HG02840 (cell line): ENCODE results near the gene KIAA1671.
"Not testable (repeated sequence)": the region's sequence is repeated elsewhere in the genome, so short reads cannot be mapped to it uniquely, and the experiment has no call there.

Experiments used
- ATAC-seq: cut with Tn5 transposase; IDR thresholded peaks from one replicate; pipeline ENCODE4 v1.9.1; 2021; ENCODE audit warnings: mild to moderate bottlenecking, moderate library complexity, moderate number of reproducible peaks; ENCODE audit not compliant: unreplicated experiment, low FRiP score

The KIAA1671 gene

GRCh38 chr22:25182131-25183110 lies 229.9 kb downstream of the KIAA1671 start:
- ATAC-seq, result no peak

GRCh38 chr22:25183949-25184619 lies 231.6 kb downstream of the KIAA1671 start:
- no peak for ATAC-seq

GRCh38 chr22:25186140-25186539 lies 233.6 kb downstream of the KIAA1671 start:
- ATAC-seq, result no peak

GRCh38 chr22:25187469-25187868 lies 235.0 kb downstream of the KIAA1671 start:
- no peak for ATAC-seq

GRCh38 chr22:25192406-25192805 lies 239.9 kb downstream of the KIAA1671 start:
- no peak for ATAC-seq

GRCh38 chr22:25193130-25193529 lies 240.6 kb downstream of the KIAA1671 start:
- no peak for ATAC-seq

GRCh38 chr22:25193548-25193947 lies 241.0 kb downstream of the KIAA1671 start:
- no peak for ATAC-seq

GRCh38 chr22:25196326-25196725 lies 243.8 kb downstream of the KIAA1671 start:
- ATAC-seq, result no peak

- no peak for ATAC-seq
Measured at GRCh38 chr22:25197340-25197739, 244.8 kb downstream of the KIAA1671 start.

- ATAC-seq, result no peak
Measured at GRCh38 chr22:25199731-25200520, 247.4 kb downstream of the KIAA1671 start, which contains the start of gene CRYBB3. Gene CRYBB3, plus strand, starts transcription at chr22:25199858. Its CDS starts 1,539 bp downstream, at chr22:25201397.

GRCh38 chr22:25200967-25201366 lies 248.5 kb downstream of the KIAA1671 start:
- no peak for ATAC-seq

- ATAC-seq, result no peak
Measured at GRCh38 chr22:25201557-25202273, 249.2 kb downstream of the KIAA1671 start.

- no peak for ATAC-seq
Measured at GRCh38 chr22:25202290-25202921, 249.9 kb downstream of the KIAA1671 start.

GRCh38 chr22:25203082-25203481 lies 250.6 kb downstream of the KIAA1671 start:
- no peak for ATAC-seq

- not testable (repeated sequence) for ATAC-seq
Measured at GRCh38 chr22:25204547-25204946, 252.0 kb downstream of the KIAA1671 start.

- ATAC-seq, result no peak
Measured at GRCh38 chr22:25205847-25206246, 253.3 kb downstream of the KIAA1671 start.

- ATAC-seq, result no peak
Measured at GRCh38 chr22:25206998-25207397, 254.5 kb downstream of the KIAA1671 start.

GRCh38 chr22:25207553-25208157 lies 255.1 kb downstream of the KIAA1671 start:
- ATAC-seq, result no peak

- ATAC-seq, result no peak
Measured at GRCh38 chr22:25208328-25208727, 255.8 kb downstream of the KIAA1671 start.
